ENCODE measurements around the gene C10orf53.

GRCh38 chr10:49744924-49745605 lies 65.6 kb downstream of the C10orf53 start:
- TF ChIP-seq EZH2 (IDR thresholded peaks at IDR 0.05; ENCODE audit: insufficient read depth, poor library complexity, severe bottlenecking) = no peak
- TF ChIP-seq EZH2phosphoT487 (IDR thresholded peaks at IDR 0.05; ENCODE audit: insufficient read depth, low read depth) = no peak

All from GM23248 (cell line).